ENCODE measurements around the gene FHAD1. TPM values are rescaled to one million over a fixed set of nuclear protein-coding genes. Genes with fewer than 3 reads are reported as not detected.
"Not testable (repeated sequence)": the region's sequence is repeated elsewhere in the genome, so short reads cannot be mapped to it uniquely, and the experiment has no call there.

The FHAD1 gene
- total RNA-seq, 1 donor from 2014 or later = not detected

GRCh38 chr1:15433471-15433870 lies 186.4 kb downstream of the FHAD1 start:
- no peak for TF ChIP-seq CTCF (IDR thresholded peaks at IDR 0.05; ENCODE audit: partially characterized antibody, unreplicated experiment)
- DNase-seq = no peak
- peaks cover 4% of the 10 kb centered on the region for H3K27me3 Mint-ChIP-seq (ENCODE audit: unreplicated experiment)
- no peaks in the 10 kb centered on the region for H3K36me3 Mint-ChIP-seq (ENCODE audit: unreplicated experiment)
- H3K4me3 Mint-ChIP-seq (ENCODE audit: unreplicated experiment) = no peak overlapping the region
- peaks cover 3% of the 10 kb centered on the region for H3K4me1 Mint-ChIP-seq (ENCODE audit: low read depth, unreplicated experiment)
- peaks cover 3% of the 10 kb centered on the region for H3K9me3 Mint-ChIP-seq (ENCODE audit: unreplicated experiment)
- H3K27ac Mint-ChIP-seq (ENCODE audit: unreplicated experiment) = no peak overlapping the region

GRCh38 chr1:15434739-15435138 lies 187.7 kb downstream of the FHAD1 start:
- not testable (repeated sequence) for H3K36me3 Mint-ChIP-seq (ENCODE audit: unreplicated experiment); H3K4me1 Mint-ChIP-seq (ENCODE audit: low read depth, unreplicated experiment); DNase-seq; H3K9me3 Mint-ChIP-seq (ENCODE audit: unreplicated experiment); H3K4me3 Mint-ChIP-seq (ENCODE audit: unreplicated experiment); H3K27ac Mint-ChIP-seq (ENCODE audit: unreplicated experiment); H3K27me3 Mint-ChIP-seq (ENCODE audit: unreplicated experiment)

- no peak overlapping the region for H3K4me3 Mint-ChIP-seq (ENCODE audit: unreplicated experiment)
- H3K9me3 Mint-ChIP-seq (ENCODE audit: unreplicated experiment) = peaks cover 4% of the 10 kb centered on the region
- peaks cover 6% of the 10 kb centered on the region for H3K27me3 Mint-ChIP-seq (ENCODE audit: unreplicated experiment)
- peaks cover 2% of the 10 kb centered on the region for H3K4me1 Mint-ChIP-seq (ENCODE audit: low read depth, unreplicated experiment)
- no peaks in the 10 kb centered on the region for H3K36me3 Mint-ChIP-seq (ENCODE audit: unreplicated experiment)
- no peak for DNase-seq
- no peak overlapping the region for H3K27ac Mint-ChIP-seq (ENCODE audit: unreplicated experiment)
- no peak for TF ChIP-seq CTCF (IDR thresholded peaks at IDR 0.05; ENCODE audit: partially characterized antibody, unreplicated experiment)
Observed at GRCh38 chr1:15435239-15436077, 188.4 kb downstream of the FHAD1 start.

- Mint-ChIP-seq H3K4me1 (ENCODE audit: low read depth, unreplicated experiment) (peaks cover 2% of the 10 kb centered on the region), H3K27ac (ENCODE audit: unreplicated experiment) (no peak overlapping the region), H3K27me3 (ENCODE audit: unreplicated experiment) (peaks cover 6% of the 10 kb centered on the region), H3K9me3 (ENCODE audit: unreplicated experiment) (peaks cover 6% of the 10 kb centered on the region), H3K4me3 (ENCODE audit: unreplicated experiment) (no peak overlapping the region), H3K36me3 (ENCODE audit: unreplicated experiment) (no peaks in the 10 kb centered on the region)
- no peak for DNase-seq
- no peak for TF ChIP-seq CTCF (IDR thresholded peaks at IDR 0.05; ENCODE audit: partially characterized antibody, unreplicated experiment)
Observed at GRCh38 chr1:15436881-15437442, 189.9 kb downstream of the FHAD1 start.

- Mint-ChIP-seq H3K27me3 (ENCODE audit: unreplicated experiment) (peaks cover 4% of the 10 kb centered on the region), H3K36me3 (ENCODE audit: unreplicated experiment) (no peaks in the 10 kb centered on the region), H3K27ac (ENCODE audit: unreplicated experiment) (no peak overlapping the region), H3K9me3 (ENCODE audit: unreplicated experiment) (peaks cover 3% of the 10 kb centered on the region), H3K4me1 (ENCODE audit: low read depth, unreplicated experiment) (no peaks in the 10 kb centered on the region), H3K4me3 (ENCODE audit: unreplicated experiment) (no peak overlapping the region)
- no peak for DNase-seq
- no peak for TF ChIP-seq CTCF (IDR thresholded peaks at IDR 0.05; ENCODE audit: partially characterized antibody, unreplicated experiment)
Observed at GRCh38 chr1:15439325-15439724, 192.3 kb downstream of the FHAD1 start.

Data from glutamatergic neuron (in vitro differentiated cells).